H9 (cell line): ENCODE measurements around the gene ARRB1. TPM values are rescaled to one million over a fixed set of nuclear protein-coding genes. Genes with fewer than 3 reads are reported as not detected.

Experiments used
- DNase-seq: peaks from one replicate; pipeline ENCODE4 v3.0.0-alpha.2; 2017
- H2AFZ ChIP-seq: one replicate; pipeline ENCODE4 v1.6.1; 2013; ENCODE audit warnings: mild to moderate bottlenecking, low read length, control low read depth, moderate library complexity
- H2AK5ac ChIP-seq: 2 replicates; pipeline ENCODE4 v1.6.1; 2013; ENCODE audit warnings: low read length, control low read depth, mixed read lengths; ENCODE audit not compliant: insufficient read length
- H2BK120ac ChIP-seq: one replicate; pipeline ENCODE4 v1.6.1; 2013; ENCODE audit warnings: low read depth, mild to moderate bottlenecking, low read length, control low read depth, inconsistent platforms; ENCODE audit not compliant: poor library complexity, severe bottlenecking
- H2BK12ac ChIP-seq: 2 replicates; pipeline ENCODE4 v1.6.1; 2013; ENCODE audit warnings: low read length, control low read depth, mixed read lengths, low read depth; ENCODE audit not compliant: insufficient read length
- H2BK15ac ChIP-seq: 2 replicates; pipeline ENCODE4 v1.6.1; 2013; ENCODE audit warnings: low read depth, low read length, control low read depth
- H2BK20ac ChIP-seq: one replicate; pipeline ENCODE4 v1.6.1; 2013; ENCODE audit warnings: low read depth, mild to moderate bottlenecking, low read length, control low read depth, inconsistent platforms; ENCODE audit not compliant: poor library complexity, severe bottlenecking
- H2BK5ac ChIP-seq: 2 replicates; pipeline ENCODE4 v1.6.1; 2013; ENCODE audit warnings: low read length, control low read depth, mixed read lengths; ENCODE audit not compliant: insufficient read length
- H3K14ac ChIP-seq: 2 replicates; pipeline ENCODE4 v1.6.1; 2013; ENCODE audit warnings: low read length, control low read depth; ENCODE audit not compliant: insufficient read depth
- H3K18ac ChIP-seq: 2 replicates; pipeline ENCODE4 v1.6.1; 2013; ENCODE audit warnings: low read depth, mild to moderate bottlenecking, mixed read lengths, low read length, control low read depth; ENCODE audit not compliant: insufficient read length
- H3K23ac ChIP-seq: 2 replicates; pipeline ENCODE4 v1.6.1; 2013; ENCODE audit warnings: low read length, control low read depth, mixed read lengths, low read depth; ENCODE audit not compliant: insufficient read length
- H3K23me2 ChIP-seq: 2 replicates; pipeline ENCODE4 v1.6.1; 2013; ENCODE audit warnings: low read depth, mild to moderate bottlenecking, mixed read lengths, low read length, control low read depth; ENCODE audit not compliant: insufficient read length, poor library complexity, severe bottlenecking
- H3K27ac ChIP-seq: 2 replicates; pipeline ENCODE4 v1.5.1; 2013; ENCODE audit warnings: low read length, control low read depth, mixed read lengths, low read depth; ENCODE audit not compliant: insufficient read length
- H3K27me3 ChIP-seq: 2 replicates; pipeline ENCODE4 v1.6.1; 2013; ENCODE audit warnings: low read length, control low read depth, inconsistent platforms; ENCODE audit not compliant: insufficient read depth
- H3K4ac ChIP-seq: 2 replicates; pipeline ENCODE4 v1.6.1; 2013; ENCODE audit warnings: low read depth, mild to moderate bottlenecking, control low read depth, inconsistent platforms, low read length, moderate library complexity
- H3K4me1 ChIP-seq: 2 replicates; pipeline ENCODE4 v1.6.1; 2013; ENCODE audit warnings: low read length, control low read depth, inconsistent platforms; ENCODE audit not compliant: insufficient read depth
- H3K4me2 ChIP-seq: 2 replicates; pipeline ENCODE4 v1.6.1; 2013; ENCODE audit warnings: low read length, control low read depth, mixed read lengths; ENCODE audit not compliant: insufficient read length, insufficient read depth
- H3K56ac ChIP-seq: 2 replicates; pipeline ENCODE4 v1.6.1; 2013; ENCODE audit warnings: low read depth, mild to moderate bottlenecking, mixed read lengths, low read length, control low read depth; ENCODE audit not compliant: insufficient read length
- H3K79me1 ChIP-seq: 2 replicates; pipeline ENCODE4 v1.6.1; 2013; ENCODE audit warnings: low read depth, mild to moderate bottlenecking, moderate library complexity, low read length, control low read depth, inconsistent platforms; ENCODE audit not compliant: insufficient read depth, poor library complexity, severe bottlenecking
- H3K79me2 ChIP-seq: 2 replicates; pipeline ENCODE4 v1.6.1; 2013; ENCODE audit warnings: low read length, control low read depth, inconsistent platforms; ENCODE audit not compliant: insufficient read depth
- H3K9ac ChIP-seq: 2 replicates; pipeline ENCODE4 v1.6.1; 2013; ENCODE audit warnings: low read length, control low read depth, mixed read lengths; ENCODE audit not compliant: insufficient read length; ENCODE audit errors: extremely low read depth
- H3K9me3 ChIP-seq: one replicate; pipeline ENCODE4 v1.6.1; 2013; ENCODE audit warnings: low read depth, low read length, inconsistent platforms; ENCODE audit not compliant: control insufficient read depth
- H3T11ph ChIP-seq: one replicate; pipeline ENCODE4 v1.6.1; 2013; ENCODE audit warnings: mild to moderate bottlenecking, low read length, control low read depth, inconsistent platforms
- H4K20me1 ChIP-seq: one replicate; pipeline ENCODE4 v1.6.1; 2013; ENCODE audit not compliant: control insufficient read depth, insufficient read length, insufficient read depth
- H4K5ac ChIP-seq: 2 replicates; pipeline ENCODE4 v1.6.1; 2013; ENCODE audit warnings: low read depth, mild to moderate bottlenecking, mixed read lengths, low read length, control low read depth; ENCODE audit not compliant: insufficient read length
- H4K8ac ChIP-seq: replicated peaks from 2 replicates; pipeline ENCODE4 v1.6.1; 2013; ENCODE audit warnings: low read length, control low read depth, mixed read lengths, low read depth; ENCODE audit not compliant: insufficient read length
- H4K91ac ChIP-seq: 2 replicates; pipeline ENCODE4 v1.6.1; 2013; ENCODE audit warnings: low read depth, mild to moderate bottlenecking, moderate library complexity, mixed read lengths, low read length, control low read depth; ENCODE audit not compliant: insufficient read length
- H3K27ac Mint-ChIP-seq, 3 experiments: 2 replicates in 2 of 3; 3 replicates in 1 of 3; pipeline ENCODE4 v1.8.0; 2020 to 2021; ENCODE audit warnings: mixed read lengths in 3 of 3, mild to moderate bottlenecking in 1 of 3, moderate library complexity in 1 of 3
- H3K27me3 Mint-ChIP-seq: 2 replicates; pipeline ENCODE4 v1.8.0; 2021; ENCODE audit warnings: low read depth, mild to moderate bottlenecking, moderate library complexity, mixed read lengths
- H3K36me3 Mint-ChIP-seq, 3 experiments: 2 replicates in 2 of 3; 3 replicates in 1 of 3; pipeline ENCODE4 v1.8.0; 2020 to 2021; ENCODE audit warnings: low read depth in 3 of 3, mixed read lengths in 3 of 3; ENCODE audit not compliant: insufficient read depth in 1 of 3
- H3K4me1 Mint-ChIP-seq, 2 experiments: 2 replicates each; pipeline ENCODE4 v1.8.0; 2020; ENCODE audit warnings: mixed read lengths in 2 of 2
- H3K4me3 Mint-ChIP-seq, 2 experiments: 2 replicates in 1 of 2; 3 replicates in 1 of 2; pipeline ENCODE4 v1.8.0; 2020 to 2021; ENCODE audit warnings: mild to moderate bottlenecking in 2 of 2, mixed read lengths in 2 of 2, moderate library complexity in 1 of 2
- H3K9me3 Mint-ChIP-seq, 2 experiments: 2 replicates in 1 of 2; 3 replicates in 1 of 2; pipeline ENCODE4 v1.8.0; 2020; ENCODE audit warnings: mild to moderate bottlenecking in 2 of 2, mixed read lengths in 2 of 2, moderate library complexity in 1 of 2
- WGBS: extraction: QIAGEN DNeasy Blood & Tissue Kit; methylation state at CpG from one replicate; pipeline ENCODE4 v1.1.7; 2013; ENCODE audit warnings: missing lambda C conversion rate, low lambda C conversion rate, mixed read lengths; ENCODE audit not compliant: insufficient read length; ENCODE audit errors: extremely low coverage; 5-methylcytosine and 5-hydroxymethylcytosine counted together
- total RNA-seq: library from RNA; stranded (reverse); gene quantifications from 2 replicates; pipeline ENCODE4 v1.2.1, GENCODE V29; 2021
- TF ChIP-seq, protein P1 (sequence below): fragments of 200-600 bp; sonication (generic); conservative IDR thresholded peaks from 3 replicates; pipeline ENCODE4 v1.8.0; 2021; ENCODE audit warnings: antibody characterized with exemption, mild to moderate bottlenecking

ARRB1 gene
- total RNA-seq, 1 experiment from 2014 or later = 20.6 TPM

DNA sequence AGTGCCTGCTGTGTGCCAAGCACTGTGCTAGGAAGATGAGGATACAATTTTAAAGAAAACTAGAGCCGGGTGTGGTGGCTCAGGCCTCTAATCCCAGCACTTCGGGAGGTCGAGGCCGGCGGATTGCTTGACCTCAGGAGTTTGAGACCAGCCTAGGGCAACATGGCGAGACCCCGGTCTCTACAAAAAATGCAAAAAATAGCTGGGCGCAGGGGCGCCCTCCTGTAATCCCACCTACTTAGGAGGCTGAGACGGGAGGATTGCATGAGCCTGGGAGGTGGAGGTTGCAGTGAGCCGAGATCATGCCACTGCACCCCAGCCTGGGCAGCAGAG lies 102.6 kb downstream of the ARRB1 start:
- no peak overlapping the region for H2AFZ ChIP-seq
- no peaks in the 10 kb centered on the region for H3K79me1 ChIP-seq
- no peak overlapping the region for H3K27ac ChIP-seq
- Mint-ChIP-seq H3K4me1 (0 out of 4 replicates have a peak, but pooled peaks cover 0 to 2% of the 10 kb centered on the region in 2 experiments), H3K27me3 (peaks cover 29% of the 10 kb centered on the region), H3K9me3 (peaks cover 11 to 12% of the 10 kb centered on the region in 2 experiments), H3K27ac (no peak overlapping the region), H3K4me3 (no peak overlapping the region), H3K36me3 (peaks cover 0 to 2% (median 0%) of the 10 kb centered on the region in 3 experiments; a peak in 1 of 7 replicates)
- no peak overlapping the region for H2BK15ac ChIP-seq
- no peak overlapping the region for H3K14ac ChIP-seq
- H3T11ph ChIP-seq = no peak overlapping the region
- H3K4ac ChIP-seq = no peak overlapping the region
- H4K8ac ChIP-seq = no peak overlapping the region
- no peaks in the 10 kb centered on the region for H4K20me1 ChIP-seq
- no peaks in the 10 kb centered on the region; the same call in 1 of the 2 replicates for H3K4me1 ChIP-seq
- no peak overlapping the region for H3K4me2 ChIP-seq
- H3K9me3 ChIP-seq = no peaks in the 10 kb centered on the region
- H3K9ac ChIP-seq = no peak overlapping the region
- no peaks in the 10 kb centered on the region for H3K79me2 ChIP-seq
- H3K56ac ChIP-seq = no peak overlapping the region
- H2BK12ac ChIP-seq = no peak overlapping the region
- TF ChIP-seq, protein P1, sequence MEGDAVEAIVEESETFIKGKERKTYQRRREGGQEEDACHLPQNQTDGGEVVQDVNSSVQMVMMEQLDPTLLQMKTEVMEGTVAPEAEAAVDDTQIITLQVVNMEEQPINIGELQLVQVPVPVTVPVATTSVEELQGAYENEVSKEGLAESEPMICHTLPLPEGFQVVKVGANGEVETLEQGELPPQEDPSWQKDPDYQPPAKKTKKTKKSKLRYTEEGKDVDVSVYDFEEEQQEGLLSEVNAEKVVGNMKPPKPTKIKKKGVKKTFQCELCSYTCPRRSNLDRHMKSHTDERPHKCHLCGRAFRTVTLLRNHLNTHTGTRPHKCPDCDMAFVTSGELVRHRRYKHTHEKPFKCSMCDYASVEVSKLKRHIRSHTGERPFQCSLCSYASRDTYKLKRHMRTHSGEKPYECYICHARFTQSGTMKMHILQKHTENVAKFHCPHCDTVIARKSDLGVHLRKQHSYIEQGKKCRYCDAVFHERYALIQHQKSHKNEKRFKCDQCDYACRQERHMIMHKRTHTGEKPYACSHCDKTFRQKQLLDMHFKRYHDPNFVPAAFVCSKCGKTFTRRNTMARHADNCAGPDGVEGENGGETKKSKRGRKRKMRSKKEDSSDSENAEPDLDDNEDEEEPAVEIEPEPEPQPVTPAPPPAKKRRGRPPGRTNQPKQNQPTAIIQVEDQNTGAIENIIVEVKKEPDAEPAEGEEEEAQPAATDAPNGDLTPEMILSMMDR = peak; percentile 12; the same call in 2 of the 3 replicates
- H2BK5ac ChIP-seq = no peak overlapping the region
- no peak overlapping the region for H2AK5ac ChIP-seq
- H3K23me2 ChIP-seq = no peaks in the 10 kb centered on the region
- no peak overlapping the region for H3K23ac ChIP-seq
- no peak overlapping the region for H2BK20ac ChIP-seq
- H3K18ac ChIP-seq = no peak overlapping the region
- no peak overlapping the region for H2BK120ac ChIP-seq
- no peak overlapping the region for H4K5ac ChIP-seq
- H4K91ac ChIP-seq = no peak overlapping the region
- no peak for DNase-seq
- WGBS = no CpG with 5 or more reads among the region's 11 CpGs
- H3K27me3 ChIP-seq = no peaks in the 10 kb centered on the region
